GM10266 (cell line): ENCODE measurements around the gene SRBD1.

Experiments used
- DNase-seq: peaks from one replicate; pipeline ENCODE4 v3.0.0; 2012; ENCODE audit errors: extremely low spot score
- CTCF ChIP-seq: IDR thresholded peaks from 2 replicates; pipeline ENCODE4 v1.5.1; 2012; ENCODE audit warnings: mild to moderate bottlenecking, low read depth; ENCODE audit not compliant: control insufficient read depth, insufficient read depth; ENCODE audit errors: missing control alignments

The SRBD1 gene

GRCh38 chr2:45649858-45650811 lies 39.1 kb upstream of the SRBD1 start:
- no peak for TF ChIP-seq CTCF
- DNase-seq = peak; percentile 74

GRCh38 chr2:45649462-45649857 lies 38.4 kb upstream of the SRBD1 start:
- no peak for TF ChIP-seq CTCF
- no peak for DNase-seq

GRCh38 chr2:45648636-45649035 lies 37.6 kb upstream of the SRBD1 start:
- no peak for DNase-seq
- no peak for TF ChIP-seq CTCF

GRCh38 chr2:45647986-45648520 lies 37.0 kb upstream of the SRBD1 start:
- no peak for DNase-seq
- TF ChIP-seq CTCF = no peak

GRCh38 chr2:45647356-45647755 lies 36.3 kb upstream of the SRBD1 start:
- TF ChIP-seq CTCF = no peak
- DNase-seq = no peak

- no peak for DNase-seq
These were observed 35.2 kb upstream of the SRBD1 start for GRCh38 chr2:45646289-45646688.

More at GRCh38 chr2:45646289-45646688, 35.2 kb upstream of the SRBD1 start:
- TF ChIP-seq CTCF = no peak
